C4-2B (cell line): ENCODE data around the gene STYX.
"Not testable (repeated sequence)": the region's sequence is repeated elsewhere in the genome, so short reads cannot be mapped to it uniquely, and the experiment has no call there.

Experiments used
- H3K27ac ChIP-seq: fragments of 450-650 bp; 2 replicates; pipeline ENCODE4 v1.5.1; 2017
- ZFX ChIP-seq: fragments of 450-650 bp; IDR thresholded peaks from 2 replicates; pipeline ENCODE4 v1.6.1; 2017
- TF ChIP-seq, protein P1 (sequence below): fragments of 450-650 bp; conservative IDR thresholded peaks from 2 replicates; pipeline ENCODE4 v1.5.1; 2017; ENCODE audit warnings: mild to moderate bottlenecking

Gene STYX

GRCh38 chr14:52706286-52706685, 23.7 kb upstream of the STYX start:
- no peak for TF ChIP-seq ZFX
- TF ChIP-seq, protein P1, sequence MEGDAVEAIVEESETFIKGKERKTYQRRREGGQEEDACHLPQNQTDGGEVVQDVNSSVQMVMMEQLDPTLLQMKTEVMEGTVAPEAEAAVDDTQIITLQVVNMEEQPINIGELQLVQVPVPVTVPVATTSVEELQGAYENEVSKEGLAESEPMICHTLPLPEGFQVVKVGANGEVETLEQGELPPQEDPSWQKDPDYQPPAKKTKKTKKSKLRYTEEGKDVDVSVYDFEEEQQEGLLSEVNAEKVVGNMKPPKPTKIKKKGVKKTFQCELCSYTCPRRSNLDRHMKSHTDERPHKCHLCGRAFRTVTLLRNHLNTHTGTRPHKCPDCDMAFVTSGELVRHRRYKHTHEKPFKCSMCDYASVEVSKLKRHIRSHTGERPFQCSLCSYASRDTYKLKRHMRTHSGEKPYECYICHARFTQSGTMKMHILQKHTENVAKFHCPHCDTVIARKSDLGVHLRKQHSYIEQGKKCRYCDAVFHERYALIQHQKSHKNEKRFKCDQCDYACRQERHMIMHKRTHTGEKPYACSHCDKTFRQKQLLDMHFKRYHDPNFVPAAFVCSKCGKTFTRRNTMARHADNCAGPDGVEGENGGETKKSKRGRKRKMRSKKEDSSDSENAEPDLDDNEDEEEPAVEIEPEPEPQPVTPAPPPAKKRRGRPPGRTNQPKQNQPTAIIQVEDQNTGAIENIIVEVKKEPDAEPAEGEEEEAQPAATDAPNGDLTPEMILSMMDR: no peak
- peak overlapping the region; percentile 86 for H3K27ac ChIP-seq

- TF ChIP-seq, protein P1: no peak
- peak; percentile 97 for TF ChIP-seq ZFX
- H3K27ac ChIP-seq: peak within 1 kb of the TSS; percentile 86
These were observed 23.0 kb upstream of the STYX start, which contains the start of gene PSMC6 for GRCh38 chr14:52706724-52707706. PSMC6 (plus strand) TSS chr14:52707200; CDS start chr14:52707220, 20 bp downstream.

GRCh38 chr14:52711666-52712065, 18.3 kb upstream of the STYX start:
- TF ChIP-seq, protein P1: no peak
- no peak for TF ChIP-seq ZFX
- H3K27ac ChIP-seq: no peak overlapping the region

GRCh38 chr14:52716155-52716554, 13.8 kb upstream of the STYX start:
- TF ChIP-seq ZFX: no peak
- TF ChIP-seq, protein P1: no peak
- H3K27ac ChIP-seq: no peak overlapping the region

GRCh38 chr14:52723514-52724359, 6.2 kb upstream of the STYX start:
- no peak overlapping the region for H3K27ac ChIP-seq
- no peak for TF ChIP-seq ZFX
- TF ChIP-seq, protein P1: no peak

GRCh38 chr14:52724360-52724644, 5.7 kb upstream of the STYX start:
- TF ChIP-seq, protein P1: no peak
- TF ChIP-seq ZFX: no peak
- H3K27ac ChIP-seq: no peak overlapping the region

- H3K27ac ChIP-seq: not testable (repeated sequence)
These were observed 2.5 kb upstream of the STYX start for GRCh38 chr14:52727509-52727908.

- peak overlapping the region; percentile 23; the same call in 1 of the 2 replicates for H3K27ac ChIP-seq
These were observed 931 bp upstream of the STYX start for GRCh38 chr14:52729035-52729434.
